Activated gamma-delta T cell treated with Interleukin-2 at 50 U/mL for 16 hours (primary cell): ENCODE results near the gene CYB5RL.
"Not testable (repeated sequence)": the region's sequence is repeated elsewhere in the genome, so short reads cannot be mapped to it uniquely, and the experiment has no call there.

Source experiments
- DNase-seq: peaks from one replicate; pipeline ENCODE4 v3.0.0-alpha.2; 2020

CYB5RL gene

GRCh38 chr1:54186056-54186455, 13.8 kb downstream of the CYB5RL start:
- no peak for DNase-seq

- no peak for DNase-seq
Measured at GRCh38 chr1:54180701-54181360, 19.0 kb downstream of the CYB5RL start.

DNA sequence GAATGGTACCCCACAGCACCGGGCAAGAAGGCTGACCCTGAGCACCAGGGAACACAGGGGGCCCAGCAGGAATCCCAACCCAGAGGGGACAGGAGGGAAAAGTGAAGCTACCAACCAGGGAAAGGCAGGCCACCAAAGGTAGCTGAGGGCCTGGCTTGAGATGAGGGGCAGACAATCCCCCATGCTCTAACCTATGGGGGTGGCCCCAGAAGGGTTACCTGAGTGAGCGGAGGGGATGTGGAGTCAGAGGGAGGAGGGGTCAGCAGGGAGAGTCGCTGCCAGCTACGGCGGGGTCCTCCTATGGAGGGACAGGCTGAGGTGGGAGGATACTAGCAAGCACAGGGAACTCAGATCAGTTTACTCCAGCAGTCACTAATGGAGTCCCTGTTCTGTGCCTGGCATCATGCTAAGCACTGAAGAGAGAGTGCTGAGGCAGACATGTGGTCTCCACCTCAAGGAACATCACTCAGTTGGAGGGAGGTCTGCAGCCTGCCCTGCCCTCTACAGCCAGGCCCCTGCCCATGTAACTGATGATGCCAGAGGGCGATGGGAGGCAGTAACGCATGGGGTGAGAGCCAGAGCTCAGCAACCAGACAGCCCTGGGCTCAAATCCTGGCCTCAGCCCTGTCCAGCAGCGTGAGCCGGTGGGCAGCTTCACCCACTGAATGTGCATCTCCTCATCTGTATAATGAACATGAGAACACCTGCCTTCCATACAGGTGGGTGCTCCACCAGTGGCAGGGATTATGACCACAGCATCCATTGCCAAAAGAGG, 21.3 kb downstream of the CYB5RL start:
- no peak for DNase-seq

GRCh38 chr1:54177726-54178125, 22.1 kb downstream of the CYB5RL start:
- no peak for DNase-seq

DNA sequence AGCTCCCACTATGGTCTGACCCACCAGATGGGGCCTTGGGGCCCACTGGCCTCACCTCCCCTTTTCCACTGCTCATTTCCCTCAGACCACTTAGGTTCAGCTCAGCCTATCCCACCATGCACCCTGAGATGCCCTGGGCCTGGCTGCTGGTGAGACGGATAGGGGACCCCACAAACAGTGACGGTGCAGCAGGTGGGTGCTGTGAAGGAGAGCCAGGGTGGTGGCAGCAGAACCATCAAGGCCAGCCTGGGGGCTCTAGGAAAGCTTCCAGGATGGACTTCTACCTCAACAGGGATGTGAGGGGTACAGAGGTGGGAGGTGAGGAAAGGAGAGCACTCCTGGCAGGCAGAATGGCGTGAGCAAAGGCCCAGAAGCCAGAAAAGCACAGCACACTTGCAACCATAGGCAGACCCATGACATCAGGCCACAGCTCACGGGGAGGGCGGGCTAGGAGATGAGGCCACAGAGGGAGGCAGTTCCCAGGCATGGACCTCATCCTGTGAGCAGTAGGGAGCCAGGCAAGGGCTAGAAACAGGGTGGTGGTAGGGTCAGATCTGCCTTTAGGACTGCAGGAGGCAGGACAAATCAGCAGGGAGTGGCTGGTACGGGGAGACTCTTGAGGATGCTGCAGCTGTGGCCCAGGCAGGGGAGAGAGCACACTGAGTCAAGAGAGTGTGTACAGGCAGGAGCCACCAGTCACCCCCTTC, 23.1 kb downstream of the CYB5RL start:
- no peak for DNase-seq

DNA sequence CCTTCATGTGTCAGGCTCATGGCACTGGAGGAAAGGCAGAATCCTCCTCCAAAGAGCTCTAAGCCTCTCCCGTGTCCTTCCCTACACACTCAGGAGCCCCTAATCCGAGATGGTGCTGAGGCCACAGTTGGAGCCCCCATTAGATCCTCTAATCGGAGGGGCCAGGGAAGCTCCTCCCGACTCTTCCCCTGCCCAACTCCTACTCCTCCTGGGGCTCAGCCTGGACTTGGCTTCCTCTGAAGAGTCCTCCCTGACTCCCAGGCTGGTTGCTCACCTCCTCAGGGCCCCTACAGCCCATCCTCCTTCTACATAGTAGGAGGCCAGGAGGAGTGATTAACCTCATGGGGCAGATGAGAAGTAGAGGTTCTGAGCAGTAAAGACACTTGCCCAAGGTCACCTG, 25.7 kb downstream of the CYB5RL start:
- DNase-seq, result no peak

DNA sequence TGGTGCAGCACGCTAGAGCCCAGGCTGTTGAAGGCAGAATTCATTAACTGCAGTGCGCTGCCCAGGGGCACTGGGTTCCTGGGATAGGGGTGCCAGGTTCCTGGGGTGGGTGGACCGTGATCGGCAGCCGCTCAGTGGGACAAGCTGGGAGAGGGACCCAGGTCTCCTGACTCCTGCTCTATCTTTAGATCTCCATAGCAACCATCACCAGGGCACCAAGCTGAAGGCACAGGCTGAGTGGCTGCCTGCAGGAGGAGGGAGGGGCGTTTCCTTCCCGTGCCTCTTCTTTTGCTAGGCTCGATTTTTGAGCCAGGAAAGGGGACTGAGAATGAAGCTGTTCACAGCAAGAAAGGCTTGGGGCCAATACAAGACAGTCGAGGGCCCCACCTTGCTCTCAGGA, 26.1 kb downstream of the CYB5RL start:
- no peak for DNase-seq

DNA sequence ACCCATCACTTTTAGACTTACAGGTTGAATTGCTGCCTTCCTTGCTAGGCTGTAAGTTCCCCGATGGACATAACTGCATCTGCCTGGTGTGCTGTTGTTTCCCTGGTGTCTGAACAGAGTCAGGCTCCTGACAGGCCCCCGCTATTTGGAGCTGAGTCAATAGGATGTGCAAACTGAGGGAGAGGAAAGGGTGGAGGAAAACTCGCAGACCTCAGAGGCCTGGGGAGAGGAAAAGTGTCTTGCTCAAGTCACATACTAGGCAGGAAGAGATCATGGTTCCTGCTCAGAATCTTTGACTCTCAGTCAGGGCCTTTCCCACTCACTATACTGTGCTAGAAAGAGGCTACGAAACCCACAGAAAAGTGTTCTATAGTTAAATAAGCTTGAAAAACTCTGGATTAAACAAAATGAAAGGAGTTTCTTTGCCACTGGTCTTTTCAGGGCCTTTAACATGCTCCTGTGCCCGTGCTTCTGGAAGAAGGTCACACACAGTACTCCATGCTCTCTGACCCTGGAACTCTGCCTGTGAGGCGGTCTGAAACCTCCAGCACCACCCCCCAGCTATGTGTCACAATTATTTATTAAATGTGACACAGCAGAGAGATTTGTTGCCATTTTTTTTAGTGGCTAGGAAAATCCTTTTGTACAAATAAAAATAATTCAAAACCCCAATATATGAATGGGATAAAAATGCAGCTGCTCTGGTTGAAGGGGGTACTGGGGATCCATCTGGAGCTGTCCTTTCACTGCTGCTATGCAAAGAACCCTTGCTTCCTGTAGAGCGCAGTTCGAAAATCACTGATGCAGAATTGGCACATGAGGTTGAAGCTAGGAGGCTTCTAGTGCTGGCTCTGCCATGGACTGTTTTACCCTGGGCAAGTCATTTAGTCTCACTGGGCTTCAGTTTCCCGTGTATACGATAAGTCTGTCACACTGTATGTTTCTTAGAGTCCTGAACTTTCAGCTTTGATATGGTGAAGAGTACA, 26.9 kb downstream of the CYB5RL start:
- no peak for DNase-seq

DNA sequence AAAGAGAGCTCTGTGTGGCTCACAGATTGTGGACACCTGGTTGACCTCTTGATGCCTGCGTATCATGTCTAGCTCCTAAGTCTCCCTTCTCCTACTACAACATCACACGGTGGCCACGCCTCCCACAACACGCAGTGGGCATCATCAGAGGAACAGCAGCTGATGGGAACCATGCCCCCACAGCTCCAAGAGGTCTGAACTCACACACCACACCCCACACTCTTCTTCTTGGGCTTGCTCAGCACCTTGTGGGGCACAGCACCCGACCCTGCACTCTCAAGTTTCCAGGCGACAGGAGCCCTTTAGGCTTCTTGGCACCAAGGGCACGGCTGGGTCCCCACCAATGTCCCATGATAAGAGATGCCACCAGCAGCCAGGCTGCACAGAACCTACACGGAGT, 28.2 kb downstream of the CYB5RL start:
- DNase-seq, result no peak

- no peak for DNase-seq
Measured at GRCh38 chr1:54171016-54171415, 28.8 kb downstream of the CYB5RL start.

DNA sequence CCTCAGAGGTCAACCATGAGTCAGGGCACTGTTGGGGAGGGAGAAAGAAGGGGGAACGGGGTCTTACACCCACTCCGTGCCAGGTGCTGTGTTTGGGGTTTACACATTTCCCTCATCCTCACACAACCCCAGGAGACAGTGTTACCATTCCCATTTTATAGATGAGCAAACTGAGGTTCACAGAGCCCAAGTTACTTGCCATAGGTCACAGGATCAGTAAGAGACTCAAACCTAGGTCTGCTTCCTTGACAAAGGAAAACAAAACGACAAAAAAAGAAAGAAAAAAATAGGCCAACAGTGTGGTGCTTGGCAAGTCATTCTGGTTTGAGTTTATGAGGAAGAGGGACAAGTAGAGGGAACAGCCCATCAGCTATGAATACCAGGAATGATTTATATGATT, 30.8 kb downstream of the CYB5RL start:
- no peak for DNase-seq

GRCh38 chr1:54168206-54168965, 31.4 kb downstream of the CYB5RL start:
- DNase-seq, result no peak

DNA sequence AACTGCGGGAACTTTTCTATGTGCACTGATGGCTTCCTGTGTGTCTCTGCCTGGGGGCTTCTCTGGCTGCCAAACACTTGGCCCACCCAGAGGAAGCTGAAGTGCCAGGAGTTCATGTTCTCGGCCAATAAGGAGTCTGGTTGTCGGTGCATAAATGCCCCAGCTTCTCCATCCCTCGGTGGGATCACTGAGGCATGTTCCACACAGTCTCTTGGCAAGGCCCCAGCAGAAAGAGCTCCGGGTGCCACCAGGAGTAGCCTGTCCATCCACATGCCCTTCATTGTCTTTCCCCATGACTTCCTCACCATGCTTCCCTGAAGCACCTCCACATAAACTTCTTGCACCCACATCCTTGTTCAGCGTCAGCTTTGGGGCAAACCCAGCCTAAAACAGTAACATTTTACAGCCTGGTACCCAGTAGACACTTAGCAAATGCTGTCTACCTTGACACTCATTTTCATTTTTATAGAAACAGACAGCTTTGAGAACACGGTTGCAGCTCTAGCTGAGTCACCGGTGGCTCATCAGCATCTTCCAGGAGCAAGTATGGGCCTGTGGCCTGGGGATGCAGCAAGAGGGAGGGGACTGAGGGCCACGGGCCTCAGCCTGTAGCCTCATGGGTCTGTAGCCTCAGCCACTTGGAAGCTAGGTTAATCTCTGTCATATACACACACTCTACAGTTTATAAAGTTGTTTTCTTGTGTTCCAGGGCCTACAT, 32.2 kb downstream of the CYB5RL start:
- no peak for DNase-seq

GRCh38 chr1:54166357-54166756, 33.5 kb downstream of the CYB5RL start:
- DNase-seq, result not testable (repeated sequence)

GRCh38 chr1:54165146-54165545, 34.7 kb downstream of the CYB5RL start:
- no peak for DNase-seq

DNA sequence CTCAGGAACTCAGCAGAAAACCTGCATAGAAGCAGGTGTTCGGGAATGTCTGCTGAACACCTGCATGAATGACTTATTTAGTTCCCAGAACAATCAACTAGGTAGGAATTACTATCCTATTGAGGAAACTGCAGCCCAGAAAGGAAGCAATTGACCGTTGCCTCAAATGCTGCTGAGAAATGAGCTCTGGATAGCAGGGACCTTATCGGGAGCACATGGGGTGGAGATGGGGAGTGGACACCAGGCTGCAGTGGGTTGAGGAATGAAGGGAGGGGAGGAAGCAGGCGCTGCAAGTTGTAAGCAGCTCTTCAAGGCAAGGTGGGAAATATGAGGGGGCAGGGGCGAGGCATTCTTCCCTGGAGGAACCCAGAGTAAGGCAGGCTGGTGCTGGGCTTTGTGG, 36.3 kb downstream of the CYB5RL start:
- no peak for DNase-seq

- no peak for DNase-seq
Measured at GRCh38 chr1:54163051-54163450, 36.8 kb downstream of the CYB5RL start.

DNA sequence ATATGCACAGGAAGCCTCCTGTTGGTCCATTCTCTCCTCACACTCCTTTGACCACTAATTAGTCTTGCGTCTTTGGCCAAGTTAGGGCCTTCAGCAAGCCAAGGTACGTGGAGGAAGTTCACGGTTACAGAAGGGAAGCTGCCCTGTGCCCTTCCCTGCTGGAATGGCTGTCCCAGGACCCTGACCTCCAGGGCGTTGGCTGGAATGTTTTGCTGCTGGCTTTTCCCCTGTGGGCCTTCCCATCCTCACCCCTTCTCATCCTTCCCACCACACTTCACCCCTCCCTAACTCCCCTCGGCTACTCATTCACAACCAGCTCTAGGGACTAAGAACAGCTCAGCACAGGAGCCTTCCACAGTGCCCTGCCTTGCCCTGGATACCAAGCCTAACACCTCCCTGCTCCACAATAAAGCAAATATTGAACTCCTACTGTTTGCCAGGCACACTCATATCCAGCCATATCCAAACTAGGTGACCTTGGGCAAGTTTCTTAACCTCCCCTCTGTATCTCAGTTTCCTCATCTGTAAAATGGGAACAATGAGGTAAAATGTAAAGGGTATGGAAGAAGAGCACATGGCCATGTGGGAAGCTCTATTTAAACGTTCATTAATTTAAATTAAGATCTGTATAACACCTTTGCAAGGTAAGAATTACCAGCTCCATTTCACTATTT, 38.2 kb downstream of the CYB5RL start:
- DNase-seq, result no peak

GRCh38 chr1:54160351-54160750, 39.5 kb downstream of the CYB5RL start:
- no peak for DNase-seq

DNA sequence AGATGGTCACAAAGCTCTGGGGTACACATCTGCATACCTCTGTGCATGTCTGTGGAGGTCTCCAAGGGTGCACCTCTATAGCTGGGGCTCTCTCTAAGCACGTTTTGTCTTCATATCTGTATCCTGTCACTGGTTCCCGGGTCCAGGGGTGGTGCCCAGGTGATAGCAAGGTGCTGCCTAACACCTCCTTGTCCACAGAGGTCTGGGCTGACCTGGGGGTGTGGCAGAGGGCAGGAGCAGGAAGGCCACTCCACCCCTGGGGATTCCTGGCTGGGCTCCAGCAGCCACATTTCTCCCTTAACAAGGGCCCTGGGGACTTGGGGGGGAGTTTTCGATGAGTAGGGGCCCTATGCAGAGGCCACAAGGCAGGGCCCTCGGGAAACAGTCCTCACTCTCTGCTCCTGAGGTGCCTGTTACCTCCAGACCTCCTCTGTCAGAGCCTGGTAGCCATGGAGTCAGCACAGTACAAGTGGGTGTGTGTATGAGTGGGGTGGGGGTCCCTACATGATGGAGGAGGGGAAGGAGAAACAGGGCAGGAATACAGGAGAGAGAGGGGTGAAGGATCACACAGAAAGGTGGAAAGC, 40.0 kb downstream of the CYB5RL start:
- DNase-seq, result no peak
